Heart left ventricle (tissue), 16 donors: Measurements from ENCODE around the gene RNF6. TPM values are rescaled to one million over a fixed set of nuclear protein-coding genes. Genes with fewer than 3 reads are reported as not detected.

ENCODE experiments used
- ATAC-seq, 4 donors: fragments of 200-7000 bp; cut with Tn5 transposase; one replicate each; pipeline ENCODE4 v1.9.1; 2020 to 2022; ENCODE audit warnings: moderate library complexity in 4 of 4, mild to moderate bottlenecking in 3 of 4, moderate number of reproducible peaks in 1 of 4
- DNase-seq, 5 donors: peaks; one replicate each; pipeline ENCODE4 v3.0.0-alpha.2; 2020
- H3K27ac ChIP-seq, 12 donors: fragments of 200-600 bp; sonication (generic) in 4 of 12; one replicate each; pipeline versions ENCODE4 v1.5.0 to v1.8.0; 2016 to 2022; ENCODE audit warnings: mild to moderate bottlenecking in 2 of 12
- H3K27me3 ChIP-seq, 9 donors: fragments of 200-600 bp; sonication (generic) in 2 of 9; one replicate each; pipeline versions ENCODE4 v1.5.1 to v1.8.0; 2016 to 2022; ENCODE audit warnings: mild to moderate bottlenecking in 3 of 9
- H3K36me3 ChIP-seq, 9 donors: fragments of 200-600 bp; sonication (generic) in 2 of 9; one replicate each; pipeline versions ENCODE4 v1.5.0 to v1.8.0; 2018 to 2022; ENCODE audit warnings: mild to moderate bottlenecking in 2 of 9
- H3K4me1 ChIP-seq, 12 donors: fragments of 200-600 bp; sonication (generic) in 4 of 12; one replicate each; pipeline versions ENCODE4 v1.5.0 to v1.8.0; 2016 to 2022; ENCODE audit warnings: mild to moderate bottlenecking in 3 of 12
- H3K4me3 ChIP-seq, 12 donors: fragments of 200-600 bp; sonication (generic) in 4 of 12; one replicate each; pipeline versions ENCODE4 v1.5.0 to v1.8.0; 2017 to 2022; ENCODE audit warnings: mild to moderate bottlenecking in 9 of 12, moderate library complexity in 4 of 12
- H3K9me3 ChIP-seq, 12 donors: fragments of 200-600 bp; sonication (generic) in 4 of 12; one replicate each; pipeline versions ENCODE4 v1.5.0 to v1.8.0; 2016 to 2022; ENCODE audit warnings: mild to moderate bottlenecking in 1 of 12
- CTCF ChIP-seq, 12 donors: fragments of 200-600 bp; sonication (generic) in 4 of 12; IDR thresholded peaks; one replicate each; pipeline versions ENCODE4 v1.5.0 to v1.8.0; 2018 to 2022; ENCODE audit warnings: antibody characterized with exemption in 12 of 12, mild to moderate bottlenecking in 5 of 12
- POLR2A ChIP-seq, 2 donors: fragments of 450-650 bp; IDR thresholded peaks; one replicate each; pipeline ENCODE4 v1.6.1; 2017; ENCODE audit warnings: antibody characterized with exemption in 2 of 2, mild to moderate bottlenecking in 2 of 2, moderate library complexity in 2 of 2
- WGBS, 4 donors: extraction: QIAGEN DNeasy Blood & Tissue Kit in 2 of 4; methylation state at CpG; one replicate each; pipeline versions ENCODE4 v1.1.5 to v1.1.7; 2013 to 2018; 5-methylcytosine and 5-hydroxymethylcytosine counted together
- intact Hi-C, 10 donors: fragments of 100-400 bp; cut with DNase I; formaldehyde crosslinking; loops; one replicate each; pipeline versions ENCODE4 v1.11.1 to v1.14.2; 2022
- polyA plus RNA-seq, 2 donors: library from polyadenylated mRNA; stranded (reverse); fragments of 200-250 nt; gene quantifications; one replicate each; pipeline ENCODE4 v1.2.3, GENCODE V29; 2013
- total RNA-seq, 9 donors: library from RNA; depleted of rRNA in 2 of 9; stranded (reverse); fragments of >200 nt in 2 of 9; fragmentation: NEBNext Ultra II Directional in 3 of 9; extraction: Animal tissue kit (Norgen Biotek cat#: 25700) in 3 of 9; gene quantifications; one replicate each; pipeline versions ENCODE4 v1.1.0 to v1.2.4, GENCODE V29; 2016 to 2023
- donor health status: ischemic (EF 13 %, LVEDD 7.1; RV severe dilation, severe dysfunction).
- donor health status: healthy with polysubstance abuse.
- donor health status: DM: no; HTN: yes; CAD: no.
- donor health status: DM: no; HTN: no; CAD: no.
- donor health status: ischemic (EF 25% LVEDD 6.9; RV normal size, moderate dysfunction).
- donor health status: ischemic (EF 25% LVEDD 5.7; RV mildly dilated, moderate dysfunction).
- donor health status: healthy.
- donor health status: DM: yes; HTN: yes; CAD: no.
- donor health status: ischemic (EF 35%, LVEDD 5.7; RV mildly dilated, moderate dysfunction).
- donor health status: nonischemic (EF 11% LVEDD 7.7; RV severe dilation, severe dysfunction).
- donor health status: DM: yes; HTN: yes; CAD: no.
- donor health status: PGD.
- donor health status: ischemic (EF 29% LVEDD 5.4; RV normal size, mild dysfunction).
- donor health status: nonischemic (EF 23%, LVEDD 6.1; RV moderate dilation, normal function).

The RNF6 gene
- total and polyA plus RNA-seq, 11 donors: 8.6 to 38.2 (median 23.8) TPM

- DNase-seq (no peak), ATAC-seq (no peak)
- TF ChIP-seq CTCF (IDR thresholded peaks at IDR 0.05): no peak
- Histone ChIP-seq H3K27me3 (no peaks in the 10 kb centered on the region), H3K27ac (no peak overlapping the region), H3K36me3 (peaks cover 0 to 99% (median 96%) of the 10 kb centered on the region in 9 donors), H3K4me3 (no peak overlapping the region), H3K4me1 (peaks cover 0 to 4% (median 0%) of the 10 kb centered on the region in 12 donors), H3K9me3 (no peaks in the 10 kb centered on the region)
- WGBS, 4 donors: 95 to 98% (median 96%) methylated on average over 6 of the region's 6 CpGs
- intact Hi-C loops: loop anchor here in 1 of 10 donors (10.0 kb wide), 1 partner anchor 171 kb away; no protein-coding TSS in a partner anchor
These were observed 8.1 kb downstream of the RNF6 start for GRCh38 chr13:26213982-26214381.

GRCh38 chr13:26213345-26213744 lies 8.8 kb downstream of the RNF6 start:
- H3K4me1 ChIP-seq: peaks cover 0 to 4% (median 0%) of the 10 kb centered on the region in 12 donors
- H3K4me3 ChIP-seq: no peak overlapping the region
- intact Hi-C loops: loop anchor here in 1 of 10 donors (10.0 kb wide), 1 partner anchor 171 kb away; no protein-coding TSS in a partner anchor
- H3K9me3 ChIP-seq: no peaks in the 10 kb centered on the region
- no peak overlapping the region for H3K27ac ChIP-seq
- no peaks in the 10 kb centered on the region for H3K27me3 ChIP-seq
- ATAC-seq: no peak
- no peak for TF ChIP-seq CTCF (IDR thresholded peaks at IDR 0.05)
- no peak for DNase-seq
- peaks cover 0 to 99% (median 92%) of the 10 kb centered on the region in 9 donors for H3K36me3 ChIP-seq
- 86 to 94% (median 89%) methylated on average over 1 of the region's 1 CpG for WGBS, 4 donors

GRCh38 chr13:26208287-26208686 lies 13.8 kb downstream of the RNF6 start:
- H3K4me3 ChIP-seq: no peak overlapping the region
- no peaks in the 10 kb centered on the region for H3K9me3 ChIP-seq
- no peak for DNase-seq
- 95 to 100% (median 99%) methylated on average over 1 of the region's 1 CpG for WGBS, 4 donors
- H3K27me3 ChIP-seq: no peaks in the 10 kb centered on the region
- intact Hi-C loops: no loop called here
- peaks cover 0 to 82% (median 57%) of the 10 kb centered on the region in 9 donors for H3K36me3 ChIP-seq
- no peak for TF ChIP-seq POLR2A (IDR thresholded peaks at IDR 0.05)
- no peak for TF ChIP-seq CTCF (IDR thresholded peaks at IDR 0.05)
- H3K27ac ChIP-seq: no peak overlapping the region
- no peak for ATAC-seq
- H3K4me1 ChIP-seq: peaks cover 0 to 4% (median 0%) of the 10 kb centered on the region in 12 donors

- TF ChIP-seq POLR2A (IDR thresholded peaks at IDR 0.05): no peak
- no peak for TF ChIP-seq CTCF (IDR thresholded peaks at IDR 0.05)
- Histone ChIP-seq H3K27me3 (no peaks in the 10 kb centered on the region), H3K9me3 (no peaks in the 10 kb centered on the region), H3K4me3 (no peak overlapping the region), H3K36me3 (peaks cover 0 to 28% (median 8%) of the 10 kb centered on the region in 9 donors), H3K27ac (peak overlapping the region in 9 of 12 donors; percentile 7 to 42 (median 33)), H3K4me1 (peaks cover 0 to 21% (median 9%) of the 10 kb centered on the region in 12 donors)
- peak in 1 of 4 donors; percentile 28 for ATAC-seq
- intact Hi-C loops: no loop called here
- no peak for DNase-seq
These were observed 19.6 kb downstream of the RNF6 start for GRCh38 chr13:26202365-26202972.
